HepG2 (cell line): ENCODE measurements around the gene PHF2. TPM values are rescaled to one million over a fixed set of nuclear protein-coding genes. Genes with fewer than 3 reads are reported as not detected.

ENCODE experiments used
- ATAC-seq: fragments of 200-7000 bp; cut with Tn5 transposase; 3 replicates; pipeline ENCODE4 v1.9.1; 2020; ENCODE audit warnings: mild to moderate bottlenecking, moderate library complexity
- BruUV-seq: library from RNA; stranded (reverse); fragments of 400-500 nt; replicated peaks from 2 replicates; lab custom pipeline; 2021; lab: Mats Ljungman, UMichigan
- CTCF ChIA-PET: fragments of 300-600 bp; formaldehyde crosslinking; extraction: SDS; loops from one replicate; lab custom pipeline; 2021; ENCODE audit warnings: low total read pairs, inconsistent platforms, low intra/inter-chr PET ratio; lab: Yijun Ruan, JAX
- POLR2A ChIA-PET: fragments of 350-600 bp; sonication (Branson Sonifier 250); formaldehyde crosslinking; loops from one replicate; lab custom pipeline; 2020; ENCODE audit warnings: antibody characterized with exemption, inconsistent platforms; lab: Yijun Ruan, JAX
- DNase-seq: peaks from one replicate; pipeline ENCODE4 v3.0.0-alpha.2; 2015; ENCODE audit warnings: low spot score
- FAIRE-seq: peaks from 3 replicates; lab custom pipeline; 2011; peaks lifted over from hg19 to GRCh38; lab: Jason Lieb, UNC
- H2AFZ ChIP-seq: one replicate; pipeline ENCODE4 v1.6.1; 2011; ENCODE audit warnings: low read length, inconsistent platforms
- H3K27ac ChIP-seq: fragments of 300-600 bp; 3 replicates; pipeline ENCODE4 v1.8.0; 2011; ENCODE audit warnings: mixed run types, mild to moderate bottlenecking, mixed read lengths, low read length, inconsistent platforms; ENCODE audit not compliant: insufficient read depth; ENCODE audit errors: extremely low read length
- H3K27me3 ChIP-seq, 2 experiments: fragments of 200-600 bp in 1 of 2; 2 replicates in 1 of 2; 3 replicates in 1 of 2; pipeline versions ENCODE4 v1.6.0 to v1.8.0; 2011; ENCODE audit warnings: low read length in 2 of 2, mild to moderate bottlenecking in 2 of 2, moderate library complexity in 2 of 2, inconsistent platforms in 1 of 2; ENCODE audit not compliant: insufficient read depth in 2 of 2, control insufficient read depth in 1 of 2
- H3K36me3 ChIP-seq, 2 experiments: fragments of 200-600 bp in 1 of 2; replicated peaks in 1 of 2; 2 replicates in 1 of 2; 3 replicates in 1 of 2; pipeline versions ENCODE4 v1.5.1 to v1.8.0; 2011; ENCODE audit warnings: low read length in 2 of 2, inconsistent platforms in 1 of 2; ENCODE audit not compliant: insufficient read depth in 2 of 2, control insufficient read depth in 1 of 2
- H3K4me1 ChIP-seq: 2 replicates; pipeline ENCODE4 v1.5.1; 2012; ENCODE audit warnings: low read length, inconsistent platforms; ENCODE audit not compliant: insufficient read depth
- H3K4me2 ChIP-seq: 2 replicates; pipeline ENCODE4 v1.6.0; 2011; ENCODE audit warnings: low read depth, low read length, inconsistent platforms
- H3K4me3 ChIP-seq, 3 experiments: fragments of 200-600 bp in 1 of 3; sonication (generic), shearing (Covaris generic) in 1 of 3; replicated peaks in 1 of 3; 2 replicates each; pipeline ENCODE4 v1.5.1; 2011 to 2016; ENCODE audit warnings: low read length in 3 of 3, inconsistent platforms in 2 of 3, low read depth in 2 of 3, mild to moderate bottlenecking in 2 of 3, control low read depth in 1 of 3, mixed read lengths in 1 of 3; ENCODE audit not compliant: insufficient read depth in 1 of 3
- H3K79me2 ChIP-seq: one replicate; pipeline ENCODE4 v1.6.1; 2011; ENCODE audit warnings: low read length, inconsistent platforms; ENCODE audit not compliant: insufficient read depth
- H3K9ac ChIP-seq: 2 replicates; pipeline ENCODE4 v1.6.0; 2011; ENCODE audit warnings: mild to moderate bottlenecking, low read depth, low read length, inconsistent platforms; ENCODE audit not compliant: insufficient read depth
- H3K9me3 ChIP-seq: 2 replicates; pipeline ENCODE4 v1.5.1; 2012; ENCODE audit warnings: mild to moderate bottlenecking, low read length
- H4K20me1 ChIP-seq: 2 replicates; pipeline ENCODE4 v1.6.0; 2011; ENCODE audit warnings: inconsistent platforms, mild to moderate bottlenecking, low read length, moderate library complexity; ENCODE audit not compliant: insufficient read depth
- BCL6 ChIP-seq: IDR thresholded peaks from 2 replicates; pipeline ENCODE4 v1.6.1; 2016; ENCODE audit warnings: missing genetic modification reagents, missing compliant biosample characterization
- IKZF1 ChIP-seq: fragments of 450-650 bp; IDR thresholded peaks from 2 replicates; pipeline ENCODE4 v1.7.1; 2016
- NFE2L1 ChIP-seq: sonication (generic); formaldehyde crosslinking; IDR thresholded peaks from 2 replicates; pipeline ENCODE4 v1.4.0; 2020; ENCODE audit warnings: missing genetic modification reagents, mild to moderate bottlenecking, borderline replicate concordance
- NR2C2 ChIP-seq: sonication (generic); formaldehyde crosslinking; IDR thresholded peaks from 2 replicates; pipeline ENCODE4 v1.4.0; 2020; ENCODE audit warnings: missing genetic modification reagents, mild to moderate bottlenecking, moderate library complexity, borderline replicate concordance
- PHB2 ChIP-seq: fragments of 450-650 bp; IDR thresholded peaks from 2 replicates; pipeline ENCODE4 v1.6.1; 2018; ENCODE audit not compliant: partially characterized antibody
- TAF15 ChIP-seq: fragments of 200-400 bp; formaldehyde crosslinking; IDR thresholded peaks from one replicate; pipeline ENCODE4 v1.6.1; 2018; ENCODE audit warnings: mild to moderate bottlenecking, low read depth, low read length; ENCODE audit not compliant: poor library complexity, severe bottlenecking
- ZBTB38 ChIP-seq: sonication (generic); formaldehyde crosslinking; IDR thresholded peaks from 2 replicates; pipeline ENCODE4 v1.5.1; 2020; ENCODE audit warnings: mild to moderate bottlenecking, missing genetic modification reagents
- ZNF263 ChIP-seq: sonication (generic); formaldehyde crosslinking; IDR thresholded peaks from 2 replicates; pipeline ENCODE4 v1.4.0; 2020; ENCODE audit warnings: missing genetic modification reagents
- ZNF296 ChIP-seq: sonication (generic); formaldehyde crosslinking; conservative IDR thresholded peaks from 2 replicates; pipeline ENCODE4 v1.5.0; 2020; ENCODE audit warnings: mild to moderate bottlenecking, missing genetic modification reagents
- ZNF354B ChIP-seq: sonication (generic); formaldehyde crosslinking; IDR thresholded peaks from 2 replicates; pipeline ENCODE4 v1.8.0; 2022; ENCODE audit warnings: mild to moderate bottlenecking, missing genetic modification reagents
- WGBS: methylation state at CpG from one replicate; pipeline ENCODE4 v1.1.6; 2017; ENCODE audit warnings: low lambda C conversion rate; 5-methylcytosine and 5-hydroxymethylcytosine counted together
- in situ Hi-C: cut with HindIII; loops from 2 replicates; pipeline ENCODE4 v1.10.0; 2017; ENCODE audit warnings: low pct_unique_long_range_greater_than_20kb; ENCODE audit not compliant: extremely low pct_ligation_motif_present
- intact Hi-C: fragments of 100-400 bp; cut with micrococcal nuclease; formaldehyde crosslinking; loops from one replicate; pipeline ENCODE4 v1.10.0; 2022; ENCODE audit not compliant: unreplicated experiment
- polyA plus RNA-seq, 8 experiments: library from polyadenylated mRNA; depleted of rRNA in 3 of 8; stranded (reverse) in 7 of 8; unstranded in 1 of 8; fragments of >200 nt; fragmentation: Illumina TruSeq in 4 of 8; extraction: Trizol in 4 of 8; gene quantifications; 2 replicates each; pipeline versions ENCODE4 v1.2.1 to v1.2.3, GENCODE V29; 2011 to 2016; ENCODE audit warnings: low read depth in 4 of 8, missing spikeins in 1 of 8, mixed read lengths in 1 of 8; ENCODE audit not compliant: insufficient read depth in 1 of 8
- total RNA-seq, 5 experiments: library from RNA; depleted of rRNA; stranded (reverse); fragments of >200 nt; fragmentation: Illumina TruSeq; extraction: Trizol; gene quantifications; 2 replicates each; pipeline ENCODE4 v1.2.3, GENCODE V29; 2016; ENCODE audit warnings: low read depth in 1 of 5
- TF ChIP-seq, protein P1 (sequence below): sonication (generic); formaldehyde crosslinking; IDR thresholded peaks from 2 replicates; pipeline ENCODE4 v1.5.1; 2020; ENCODE audit warnings: mild to moderate bottlenecking, missing genetic modification reagents, borderline replicate concordance

The PHF2 gene
- total and polyA plus RNA-seq, 2 of the 13 experiments (the other 11 are each of a cell fraction or from before 2014, with no cell fraction given) = 6.6 to 9.1 TPM

DNA sequence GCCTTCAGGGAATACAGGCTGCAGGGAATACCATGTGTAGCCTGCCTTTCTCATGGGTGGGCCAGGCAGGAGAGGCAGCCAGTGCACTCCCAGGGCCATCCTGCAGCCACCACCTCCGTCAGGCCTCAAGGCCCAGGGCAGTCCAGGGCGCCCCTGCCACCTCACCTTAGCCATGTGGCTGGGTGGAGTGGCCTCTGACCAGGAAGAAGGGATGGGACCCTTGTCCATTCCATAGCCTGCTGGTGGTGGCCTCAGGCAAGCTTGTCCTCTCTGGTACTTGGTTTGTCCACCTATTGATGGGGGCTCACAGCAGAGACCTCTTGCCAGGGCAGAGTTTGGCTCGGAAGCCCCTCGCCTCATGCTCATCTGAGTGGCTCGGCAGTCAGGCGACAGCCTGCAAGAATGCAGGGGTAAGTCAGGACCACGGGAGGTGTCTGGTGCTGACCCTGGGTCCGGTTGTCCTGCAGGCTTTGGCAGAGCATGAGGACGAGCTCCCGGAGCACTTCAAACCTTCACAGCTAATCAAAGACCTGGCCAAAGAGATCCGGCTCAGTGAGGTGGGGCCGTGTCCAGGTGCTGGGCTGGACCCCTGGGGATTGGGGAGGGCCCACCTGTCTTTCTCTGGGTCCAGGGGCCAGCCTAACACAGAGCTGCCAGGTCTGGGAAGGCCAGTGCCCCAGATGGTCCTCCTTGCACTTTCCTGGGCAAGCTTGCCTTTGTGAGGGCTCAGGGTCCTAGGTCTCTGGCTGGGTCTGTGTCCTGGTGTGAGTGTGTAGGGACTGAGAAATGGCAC, 82.9 kb downstream of the PHF2 start (continued):
- TF ChIP-seq, protein P1, sequence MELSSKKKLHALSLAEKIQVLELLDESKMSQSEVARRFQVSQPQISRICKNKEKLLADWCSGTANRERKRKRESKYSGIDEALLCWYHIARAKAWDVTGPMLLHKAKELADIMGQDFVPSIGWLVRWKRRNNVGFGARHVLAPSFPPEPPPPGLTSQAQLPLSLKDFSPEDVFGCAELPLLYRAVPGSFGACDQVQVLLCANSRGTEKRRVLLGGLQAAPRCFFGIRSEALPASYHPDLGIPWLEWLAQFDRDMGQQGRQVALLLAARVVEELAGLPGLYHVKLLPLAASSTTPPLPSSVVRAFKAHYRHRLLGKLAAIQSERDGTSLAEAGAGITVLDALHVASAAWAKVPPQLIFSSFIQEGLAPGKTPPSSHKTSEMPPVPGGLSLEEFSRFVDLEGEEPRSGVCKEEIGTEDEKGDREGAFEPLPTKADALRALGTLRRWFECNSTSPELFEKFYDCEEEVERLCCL (CRISPR knock-in tag) = no peak

DNA sequence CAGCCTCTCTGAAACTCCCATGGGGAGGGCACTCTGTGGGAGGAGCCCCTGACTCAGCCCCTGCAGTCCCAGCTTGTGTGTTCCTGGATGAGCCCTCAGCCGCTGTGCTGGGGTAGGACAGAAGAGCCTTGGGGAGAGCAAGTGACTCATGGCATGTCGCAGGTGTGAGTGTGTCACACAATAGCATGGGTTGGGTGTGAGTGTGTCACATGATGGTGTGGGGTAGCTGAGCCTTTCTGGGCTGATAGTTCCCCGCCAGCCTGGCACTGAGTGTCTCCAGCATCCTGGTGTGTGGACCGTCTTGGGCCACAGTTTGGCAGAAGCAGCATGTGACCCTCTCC, 83.4 kb downstream of the PHF2 start:
- no peak overlapping the region for H2AFZ ChIP-seq
- intact Hi-C loops = loop anchor here (2.0 kb wide), 1 partner anchor 39 kb away; no protein-coding TSS in a partner anchor
- no peaks in the 10 kb centered on the region for H3K27me3 ChIP-seq
- no TSS peak for BruUV-seq
- in situ Hi-C loops = no loop called here
- no peak overlapping the region for H3K4me3 ChIP-seq
- H3K79me2 ChIP-seq = no peaks in the 10 kb centered on the region
- H3K36me3 ChIP-seq = peaks cover 3 to 5% of the 10 kb centered on the region in 2 experiments; a peak in 2 of 5 replicates
- DNase-seq (no peak), ATAC-seq (no peak), FAIRE-seq (no peak)
- H3K9ac ChIP-seq = no peak overlapping the region
- WGBS = 93% methylated on average over 2 of the region's 4 CpGs
- H4K20me1 ChIP-seq = no peaks in the 10 kb centered on the region
- ChIA-PET POLR2A (no interaction called here), CTCF (no interaction called here)
- TF ChIP-seq TAF15 = no peak
- no peak for TF ChIP-seq ZNF354B (CRISPR knock-in tag)
- TF ChIP-seq PHB2 = no peak
- no peak for TF ChIP-seq BCL6
- TF ChIP-seq ZBTB38 = no peak
- no peak for TF ChIP-seq ZNF296 (CRISPR knock-in tag)
- no peak for TF ChIP-seq ZNF263 (CRISPR knock-in tag)
- no peak for TF ChIP-seq IKZF1
- TF ChIP-seq NR2C2 (CRISPR knock-in tag) = no peak
- TF ChIP-seq NFE2L1 (CRISPR knock-in tag) = no peak
- H3K4me1 ChIP-seq = no peaks in the 10 kb centered on the region
- H3K4me2 ChIP-seq = no peak overlapping the region
- H3K9me3 ChIP-seq = no peaks in the 10 kb centered on the region
- no peak overlapping the region for H3K27ac ChIP-seq
